Suprapubic skin (tissue), 3 donors: ENCODE data around the gene HSPB6.
A peak's percentile ranks its signal among the peaks of the same experiment; 100 is the strongest.

Experiments
- CTCF ChIP-seq, 2 donors: fragments of 200-600 bp in 1 of 2; fragments of 450-650 bp in 1 of 2; sonication (generic) in 1 of 2; IDR thresholded peaks; one replicate each; pipeline ENCODE4 v1.5.1; 2016 to 2019; ENCODE audit warnings: antibody characterized with exemption in 2 of 2, mild to moderate bottlenecking in 1 of 2, moderate library complexity in 1 of 2
- EP300 ChIP-seq: sonication (generic); formaldehyde crosslinking; IDR thresholded peaks from one replicate; pipeline ENCODE4 v1.6.1; 2017; ENCODE audit warnings: antibody characterized with exemption
- POLR2A ChIP-seq, 2 donors: fragments of 450-650 bp; IDR thresholded peaks; one replicate each; pipeline ENCODE4 v1.6.1; 2017; ENCODE audit warnings: antibody characterized with exemption in 2 of 2, mild to moderate bottlenecking in 2 of 2, moderate library complexity in 2 of 2

DNA sequence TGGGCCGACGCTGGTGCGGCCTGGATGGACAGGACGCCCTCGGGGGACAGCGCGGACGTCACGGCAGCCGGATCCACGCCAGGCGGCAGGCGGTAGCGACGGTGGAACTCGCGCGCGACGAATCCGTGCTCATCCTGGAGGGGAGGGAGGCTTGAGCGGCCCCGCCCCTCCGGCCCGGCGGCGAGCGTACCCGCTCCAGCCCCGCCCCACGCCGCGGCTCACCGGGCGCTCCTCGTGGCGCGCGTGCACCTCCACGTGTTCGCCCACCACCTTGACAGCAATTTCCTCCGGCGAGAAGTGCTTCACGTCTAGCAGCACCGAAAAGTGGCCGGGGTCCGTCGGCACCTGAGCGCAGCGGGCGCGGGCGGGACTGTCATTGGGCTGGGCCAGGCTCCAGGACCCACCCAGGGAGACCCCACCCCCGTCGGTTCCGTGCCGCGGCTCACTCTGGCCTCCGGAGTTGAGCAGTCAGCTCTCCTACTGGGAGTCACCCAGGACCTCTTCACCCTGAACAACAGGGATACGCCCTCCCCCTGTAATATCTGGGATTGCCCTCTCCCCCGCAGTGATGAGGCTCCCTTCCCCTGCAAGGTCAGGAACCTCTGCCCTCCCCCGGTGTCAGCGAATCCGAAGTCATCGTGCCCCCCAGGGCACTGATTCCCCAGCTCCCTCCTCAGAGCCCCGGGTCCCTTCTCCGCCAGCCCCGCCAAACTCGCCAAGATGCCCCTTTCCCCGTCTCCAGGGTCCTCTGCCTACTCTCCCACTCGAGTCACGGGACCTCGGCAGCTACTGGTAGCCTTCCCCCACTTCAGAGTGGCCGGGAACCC lies 1.1 kb downstream of the HSPB6 start:
- TF ChIP-seq EP300 (peak; percentile 51), POLR2A (IDR thresholded peaks at IDR 0.05) (peak in 1 of 2 donors; percentile 5), CTCF (IDR thresholded peaks at IDR 0.05) (no peak)
